H1 (cell line): ENCODE results near the gene PDE4D.

Source experiments
- BCL11A ChIP-seq, 2 experiments: IDR thresholded peaks; one replicate each; pipeline ENCODE4 v1.6.1; 2011; ENCODE audit warnings: low read depth in 2 of 2, low read length in 2 of 2, mild to moderate bottlenecking in 2 of 2
- BRCA1 ChIP-seq: IDR thresholded peaks from 2 replicates; pipeline ENCODE4 v1.6.1; 2012; ENCODE audit warnings: low read depth, low read length, improper control_type of control experiment
- CHD1 ChIP-seq: IDR thresholded peaks from 2 replicates; pipeline ENCODE4 v1.6.1; 2012; ENCODE audit warnings: low read depth, low read length, improper control_type of control experiment
- CREB1 ChIP-seq: IDR thresholded peaks from 2 replicates; pipeline ENCODE4 v1.6.1; 2012; ENCODE audit warnings: inconsistent platforms
- EGR1 ChIP-seq: IDR thresholded peaks from 2 replicates; pipeline ENCODE4 v1.6.1; 2011; ENCODE audit warnings: low read depth, low read length, borderline replicate concordance
- EZH2 ChIP-seq: fragments of 200-600 bp; sonication (generic); IDR thresholded peaks from 2 replicates; pipeline ENCODE4 v1.7.1; 2012; ENCODE audit warnings: low read depth, mild to moderate bottlenecking, moderate library complexity, low read length, inconsistent platforms; ENCODE audit not compliant: severe bottlenecking
- MAX ChIP-seq: IDR thresholded peaks from 2 replicates; pipeline ENCODE4 v1.6.1; 2012; ENCODE audit warnings: inconsistent platforms
- PHF8 ChIP-seq: fragments of 200-600 bp; sonication (generic); conservative IDR thresholded peaks from 2 replicates; pipeline ENCODE4 v1.7.1; 2012; ENCODE audit warnings: low read depth, mild to moderate bottlenecking, inconsistent platforms, low read length, moderate library complexity
- POLR2A ChIP-seq, 2 experiments: IDR thresholded peaks; 1 replicate in 1 of 2; 2 replicates in 1 of 2; pipeline ENCODE4 v1.6.1; 2011; ENCODE audit warnings: low read depth in 2 of 2, low read length in 2 of 2, mild to moderate bottlenecking in 2 of 2; ENCODE audit errors: control extremely low read depth in 1 of 2
- POLR2AphosphoS5 ChIP-seq: IDR thresholded peaks from 2 replicates; pipeline ENCODE4 v1.6.1; 2011; ENCODE audit warnings: low read depth, low read length
- RNF2 ChIP-seq: fragments of 200-900, 300-1000 bp; sonication (generic); IDR thresholded peaks from 2 replicates; pipeline ENCODE4 v1.7.1; 2016; ENCODE audit warnings: borderline replicate concordance, low read depth, mild to moderate bottlenecking, antibody characterized with exemption, low read length; ENCODE audit not compliant: poor library complexity, severe bottlenecking; ENCODE audit errors: missing control alignments
- TAF1 ChIP-seq: IDR thresholded peaks from 2 replicates; pipeline ENCODE4 v1.6.1; 2011; ENCODE audit warnings: mild to moderate bottlenecking, low read depth, low read length
- ZNF274 ChIP-seq: IDR thresholded peaks from 2 replicates; pipeline ENCODE4 v1.7.0; 2012; ENCODE audit warnings: low read length, borderline replicate concordance; ENCODE audit errors: extremely low read depth
- TF ChIP-seq, protein P1 (sequence below), 3 experiments: IDR thresholded peaks; 1 replicate in 2 of 3; 2 replicates in 1 of 3; pipeline versions ENCODE4 v1.5.1 to v1.6.1; 2011; ENCODE audit warnings: low read length in 3 of 3, mild to moderate bottlenecking in 3 of 3, inconsistent platforms in 2 of 3, low read depth in 1 of 3, moderate library complexity in 1 of 3; ENCODE audit not compliant: insufficient read depth in 1 of 3; ENCODE audit errors: control extremely low read depth in 1 of 3

GRCh38 chr5:59253625-59254024 is 639.9 kb downstream of the PDE4D start:
- TF ChIP-seq, protein P1, sequence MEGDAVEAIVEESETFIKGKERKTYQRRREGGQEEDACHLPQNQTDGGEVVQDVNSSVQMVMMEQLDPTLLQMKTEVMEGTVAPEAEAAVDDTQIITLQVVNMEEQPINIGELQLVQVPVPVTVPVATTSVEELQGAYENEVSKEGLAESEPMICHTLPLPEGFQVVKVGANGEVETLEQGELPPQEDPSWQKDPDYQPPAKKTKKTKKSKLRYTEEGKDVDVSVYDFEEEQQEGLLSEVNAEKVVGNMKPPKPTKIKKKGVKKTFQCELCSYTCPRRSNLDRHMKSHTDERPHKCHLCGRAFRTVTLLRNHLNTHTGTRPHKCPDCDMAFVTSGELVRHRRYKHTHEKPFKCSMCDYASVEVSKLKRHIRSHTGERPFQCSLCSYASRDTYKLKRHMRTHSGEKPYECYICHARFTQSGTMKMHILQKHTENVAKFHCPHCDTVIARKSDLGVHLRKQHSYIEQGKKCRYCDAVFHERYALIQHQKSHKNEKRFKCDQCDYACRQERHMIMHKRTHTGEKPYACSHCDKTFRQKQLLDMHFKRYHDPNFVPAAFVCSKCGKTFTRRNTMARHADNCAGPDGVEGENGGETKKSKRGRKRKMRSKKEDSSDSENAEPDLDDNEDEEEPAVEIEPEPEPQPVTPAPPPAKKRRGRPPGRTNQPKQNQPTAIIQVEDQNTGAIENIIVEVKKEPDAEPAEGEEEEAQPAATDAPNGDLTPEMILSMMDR (IDR thresholded peaks at IDR 0.05; ENCODE audit: control extremely low read depth in 1 of 3, insufficient read depth in 1 of 3, low read depth in 1 of 3, low read length in 3 of 3): no peak
- no peak for TF ChIP-seq POLR2A (IDR thresholded peaks at IDR 0.05; ENCODE audit: control extremely low read depth in 1 of 2, low read depth in 2 of 2, low read length in 2 of 2)
- TF ChIP-seq BRCA1: no peak
- TF ChIP-seq CREB1: no peak
- TF ChIP-seq ZNF274: no peak
- no peak for TF ChIP-seq POLR2AphosphoS5
- no peak for TF ChIP-seq TAF1
- TF ChIP-seq RNF2: no peak
- TF ChIP-seq BCL11A (IDR thresholded peaks at IDR 0.05; ENCODE audit: low read depth in 2 of 2, low read length in 2 of 2): no peak
- TF ChIP-seq EZH2: no peak
- TF ChIP-seq CHD1: no peak
- no peak for TF ChIP-seq PHF8
- no peak for TF ChIP-seq EGR1
- no peak for TF ChIP-seq MAX
